ENCODE measurements around the gene AP4B1. TPM values are rescaled to one million over a fixed set of nuclear protein-coding genes. Genes with fewer than 3 reads are reported as not detected.

AP4B1 gene
- total RNA-seq, 1 donor from 2014 or later: 3.2 TPM

DNA sequence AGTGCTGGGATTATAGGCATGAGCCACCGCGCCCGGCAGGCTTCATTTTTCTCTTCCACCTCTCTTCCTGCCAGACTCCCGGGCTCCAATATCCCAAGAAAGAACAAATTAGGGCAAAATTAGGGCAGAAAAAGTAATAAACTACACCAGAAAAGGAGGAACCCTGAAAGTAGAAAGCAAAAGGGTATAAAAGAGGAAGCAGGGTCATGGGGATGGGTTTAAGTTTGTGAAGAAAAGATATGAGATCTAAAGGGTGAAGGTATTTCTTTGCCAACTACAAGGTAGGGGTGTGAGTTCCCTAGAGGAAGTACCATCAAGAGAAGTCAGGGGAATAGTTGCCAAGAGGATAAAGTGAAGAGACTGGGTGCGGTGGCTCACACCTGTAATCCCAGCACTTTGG is 43.0 kb downstream of the AP4B1 start:
- H3K36me3 ChIP-seq: no peaks in the 10 kb centered on the region
- H3K4me1 ChIP-seq: no peaks in the 10 kb centered on the region
- intact Hi-C loops (cut with DNase I): no loop called here

DNA sequence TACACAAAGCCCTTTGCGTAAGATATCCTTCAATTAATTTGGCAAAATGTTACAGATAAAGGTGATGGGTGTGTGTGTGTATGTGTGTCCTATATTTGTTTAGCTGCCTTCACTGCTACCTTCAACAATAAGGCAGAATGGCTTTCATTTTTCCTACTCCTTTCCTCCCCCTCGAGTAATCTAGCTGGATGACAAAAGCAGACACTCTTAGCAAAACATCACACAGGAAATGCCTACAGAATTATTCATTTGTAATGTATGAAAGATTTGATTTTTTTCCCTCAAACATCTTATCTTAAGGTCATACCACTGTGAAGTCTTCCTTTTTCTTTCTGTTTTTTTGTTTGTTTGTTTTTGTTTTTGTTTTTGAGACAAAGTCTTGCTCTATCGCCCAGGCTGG is 43.7 kb downstream of the AP4B1 start:
- Histone ChIP-seq H3K36me3 (no peaks in the 10 kb centered on the region), H3K27me3 (no peaks in the 10 kb centered on the region), H3K9me3 (no peaks in the 10 kb centered on the region), H3K27ac (no peak overlapping the region), H3K4me1 (no peaks in the 10 kb centered on the region), H3K4me3 (no peak overlapping the region)
- TF ChIP-seq, protein P1, sequence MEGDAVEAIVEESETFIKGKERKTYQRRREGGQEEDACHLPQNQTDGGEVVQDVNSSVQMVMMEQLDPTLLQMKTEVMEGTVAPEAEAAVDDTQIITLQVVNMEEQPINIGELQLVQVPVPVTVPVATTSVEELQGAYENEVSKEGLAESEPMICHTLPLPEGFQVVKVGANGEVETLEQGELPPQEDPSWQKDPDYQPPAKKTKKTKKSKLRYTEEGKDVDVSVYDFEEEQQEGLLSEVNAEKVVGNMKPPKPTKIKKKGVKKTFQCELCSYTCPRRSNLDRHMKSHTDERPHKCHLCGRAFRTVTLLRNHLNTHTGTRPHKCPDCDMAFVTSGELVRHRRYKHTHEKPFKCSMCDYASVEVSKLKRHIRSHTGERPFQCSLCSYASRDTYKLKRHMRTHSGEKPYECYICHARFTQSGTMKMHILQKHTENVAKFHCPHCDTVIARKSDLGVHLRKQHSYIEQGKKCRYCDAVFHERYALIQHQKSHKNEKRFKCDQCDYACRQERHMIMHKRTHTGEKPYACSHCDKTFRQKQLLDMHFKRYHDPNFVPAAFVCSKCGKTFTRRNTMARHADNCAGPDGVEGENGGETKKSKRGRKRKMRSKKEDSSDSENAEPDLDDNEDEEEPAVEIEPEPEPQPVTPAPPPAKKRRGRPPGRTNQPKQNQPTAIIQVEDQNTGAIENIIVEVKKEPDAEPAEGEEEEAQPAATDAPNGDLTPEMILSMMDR (IDR thresholded peaks at IDR 0.05): no peak
- DNase-seq (ENCODE audit: low spot score in 2 of 2): no peak
- intact Hi-C loops (cut with DNase I): no loop called here

More for the DNA sequence above, 43.0 kb downstream of the AP4B1 start:
- H3K4me3 ChIP-seq: no peak overlapping the region
- DNase-seq (ENCODE audit: low spot score in 2 of 2): no peak
- H3K27me3 ChIP-seq: no peaks in the 10 kb centered on the region
- TF ChIP-seq, protein P1 (IDR thresholded peaks at IDR 0.05): no peak
- H3K9me3 ChIP-seq: no peaks in the 10 kb centered on the region
- no peak overlapping the region for H3K27ac ChIP-seq

DNA sequence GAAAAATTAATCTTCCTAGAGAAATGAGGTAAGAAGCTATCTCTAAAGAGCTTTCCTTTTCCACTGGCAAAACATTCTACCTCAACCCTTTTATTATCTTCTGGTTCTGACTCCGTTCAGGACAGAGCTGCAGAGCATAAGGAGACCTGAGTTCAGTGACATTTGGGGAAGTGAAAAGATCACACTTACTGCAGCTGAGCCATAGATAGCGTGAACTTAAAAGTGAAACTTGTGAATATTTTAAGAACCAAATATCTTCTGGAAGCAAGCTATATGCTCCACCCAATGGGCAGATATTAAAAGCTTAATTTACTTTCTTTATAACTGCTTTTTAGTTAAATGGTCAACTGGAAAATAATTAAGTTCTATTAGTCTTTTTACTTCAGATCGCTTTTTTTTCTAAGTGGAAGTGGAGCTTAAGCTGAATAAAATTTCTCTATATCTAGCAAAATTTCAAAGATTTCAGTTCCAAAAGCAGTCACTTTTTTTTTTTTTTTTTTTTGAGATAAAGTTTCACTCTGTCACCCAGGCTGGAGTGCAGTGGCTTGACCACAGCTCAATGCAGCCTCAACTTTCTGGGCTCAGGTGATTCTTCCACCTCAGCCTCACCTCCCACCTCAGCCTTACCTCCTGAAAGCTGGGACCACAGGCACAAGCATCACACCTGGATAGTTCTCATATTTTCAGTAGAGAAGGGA is 45.0 kb downstream of the AP4B1 start:
- H3K9me3 ChIP-seq: no peaks in the 10 kb centered on the region
- intact Hi-C loops (cut with DNase I): no loop called here
- H3K4me1 ChIP-seq: no peaks in the 10 kb centered on the region

DNA sequence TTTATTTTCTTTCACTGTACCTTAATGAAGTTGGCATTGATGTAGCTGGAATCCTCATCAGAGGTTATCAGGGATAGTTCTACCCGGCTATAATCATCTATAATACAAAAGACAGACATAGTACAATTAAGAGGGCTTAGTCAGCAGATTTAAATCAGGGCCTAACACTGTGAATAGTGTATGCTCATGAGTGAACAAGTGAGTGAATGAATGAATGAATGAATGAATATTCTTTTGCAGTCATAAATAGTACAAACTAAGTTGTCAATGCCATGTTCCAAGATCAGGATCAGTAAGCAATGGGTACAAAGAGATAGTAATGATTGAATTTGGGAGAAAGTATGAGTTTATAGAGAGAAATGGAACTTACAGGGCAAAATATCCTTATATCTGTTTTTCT is 45.6 kb downstream of the AP4B1 start:
- H3K9me3 ChIP-seq: no peaks in the 10 kb centered on the region
- DNase-seq (ENCODE audit: low spot score in 2 of 2): no peak
- H3K4me1 ChIP-seq: no peaks in the 10 kb centered on the region
- TF ChIP-seq, protein P1 (IDR thresholded peaks at IDR 0.05): no peak
- intact Hi-C loops (cut with DNase I): no loop called here
- H3K27ac ChIP-seq: no peak overlapping the region
- H3K27me3 ChIP-seq: no peaks in the 10 kb centered on the region
- H3K36me3 ChIP-seq: no peaks in the 10 kb centered on the region
- H3K4me3 ChIP-seq: no peak overlapping the region

More for the DNA sequence above, 45.0 kb downstream of the AP4B1 start:
- Histone ChIP-seq H3K27me3 (no peaks in the 10 kb centered on the region), H3K36me3 (no peaks in the 10 kb centered on the region), H3K4me3 (no peak overlapping the region), H3K27ac (no peak overlapping the region)
- DNase-seq (ENCODE audit: low spot score in 2 of 2): no peak
- TF ChIP-seq, protein P1 (IDR thresholded peaks at IDR 0.05): no peak

DNA sequence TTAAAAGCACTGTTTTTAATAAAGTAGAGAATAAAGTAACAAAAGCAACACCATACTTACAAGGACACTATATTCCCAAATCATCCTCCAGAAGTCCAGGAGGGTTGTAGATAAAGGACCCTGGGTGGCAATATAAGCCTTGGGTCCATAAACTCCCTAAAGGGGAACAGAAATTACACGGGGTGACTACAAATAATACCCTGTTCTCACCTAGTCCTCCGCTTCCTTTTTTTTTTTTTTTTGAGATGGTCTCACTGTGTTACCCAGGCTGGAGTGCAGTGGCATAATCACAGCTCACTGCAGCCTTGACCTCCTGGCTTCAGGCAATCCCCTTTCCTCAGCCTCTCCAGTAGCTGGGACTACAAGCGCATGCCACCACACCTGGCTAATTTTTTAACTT is 46.2 kb downstream of the AP4B1 start:
- TF ChIP-seq, protein P1 (IDR thresholded peaks at IDR 0.05): no peak
- DNase-seq (ENCODE audit: low spot score in 2 of 2): no peak
- no peak overlapping the region for H3K4me3 ChIP-seq
- H3K27me3 ChIP-seq: no peaks in the 10 kb centered on the region
- no peaks in the 10 kb centered on the region for H3K36me3 ChIP-seq
- no peaks in the 10 kb centered on the region for H3K9me3 ChIP-seq
- intact Hi-C loops (cut with DNase I): no loop called here
- no peak overlapping the region for H3K27ac ChIP-seq
- H3K4me1 ChIP-seq: no peaks in the 10 kb centered on the region

DNA sequence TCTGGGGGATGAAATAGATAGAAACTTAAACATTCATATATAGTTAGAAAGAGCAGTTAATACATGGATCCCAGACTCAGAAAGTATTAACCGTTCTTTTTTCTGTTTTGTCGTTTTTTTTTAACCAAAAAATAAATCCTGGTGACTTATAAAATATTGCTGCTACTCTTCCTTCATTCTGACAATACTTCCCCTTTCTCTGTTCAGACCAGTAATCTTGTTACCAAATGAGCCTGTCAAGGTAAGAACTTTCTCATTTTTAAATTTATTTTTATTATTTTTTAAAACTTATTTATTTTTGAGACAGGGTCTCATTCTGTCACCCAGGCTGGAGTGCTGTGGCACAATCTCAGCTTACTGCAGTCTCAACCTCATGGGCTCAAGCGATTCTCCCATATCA is 46.8 kb downstream of the AP4B1 start:
- intact Hi-C loops (cut with DNase I): no loop called here
- no peak overlapping the region for H3K27ac ChIP-seq
- H3K27me3 ChIP-seq: no peaks in the 10 kb centered on the region
- H3K4me3 ChIP-seq: no peak overlapping the region
- H3K9me3 ChIP-seq: no peaks in the 10 kb centered on the region
- TF ChIP-seq, protein P1 (IDR thresholded peaks at IDR 0.05): no peak
- H3K36me3 ChIP-seq: no peaks in the 10 kb centered on the region
- no peaks in the 10 kb centered on the region for H3K4me1 ChIP-seq
- DNase-seq (ENCODE audit: low spot score in 2 of 2): no peak
